ENCODE results near the gene ALK.

Gene ALK

DNA sequence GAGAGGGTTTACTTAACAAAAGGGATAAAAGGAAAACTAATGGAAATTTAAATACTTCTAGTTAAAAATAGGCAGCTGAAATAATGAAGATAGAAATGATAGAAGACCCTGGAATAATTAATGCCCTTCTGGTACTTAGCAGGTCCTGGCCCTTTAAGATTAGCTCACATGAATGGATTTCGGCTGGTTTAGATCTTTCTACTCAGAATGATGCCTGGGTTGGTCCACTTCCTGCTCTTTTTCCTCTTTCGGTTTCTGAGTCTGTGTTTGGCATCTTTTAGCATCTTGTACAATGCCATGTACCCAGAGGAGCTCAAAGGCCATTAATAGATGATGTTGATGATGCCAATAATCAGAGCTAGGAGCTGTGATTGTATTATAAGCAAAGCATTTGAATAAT is 515.7 kb downstream of the ALK start:
- Histone ChIP-seq H3K36me3 (no peaks in the 10 kb centered on the region), H3K27ac (no peak overlapping the region), H3K4me3 (ENCODE audit: low read depth in 1 of 2, low read length in 1 of 2) (no peak overlapping the region), H3K4me1 (ENCODE audit: control insufficient read depth in 1 of 2, insufficient read depth in 1 of 2, low read depth in 1 of 2, low read length in 1 of 2) (no peaks in the 10 kb centered on the region), H3K27me3 (peaks cover 5% of the 10 kb centered on the region), H3K9me3 (no peaks in the 10 kb centered on the region)
- no peak for TF ChIP-seq CTCF (IDR thresholded peaks at IDR 0.05)

DNA sequence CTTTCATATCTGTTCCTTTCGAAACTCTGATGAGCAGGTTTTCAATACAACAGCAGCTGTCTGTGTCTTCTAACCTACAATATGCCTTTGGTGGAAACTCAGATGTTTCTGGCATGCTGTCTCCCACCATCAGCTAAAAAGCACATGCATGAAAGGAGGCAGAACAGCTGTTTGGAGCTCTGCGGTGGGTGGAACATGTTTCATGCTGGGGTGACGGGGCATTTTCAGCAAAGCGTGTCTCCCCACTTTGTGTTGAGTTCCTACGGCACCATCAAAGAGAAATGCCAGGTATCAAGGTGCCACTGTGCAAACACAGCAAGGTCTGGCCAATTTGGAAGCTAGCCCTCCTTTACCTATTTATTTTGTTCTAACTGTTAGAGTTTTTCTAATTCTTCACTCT is 516.1 kb downstream of the ALK start:
- TF ChIP-seq CTCF (IDR thresholded peaks at IDR 0.05) = no peak
- Histone ChIP-seq H3K9me3 (no peaks in the 10 kb centered on the region), H3K27ac (no peak overlapping the region), H3K4me1 (ENCODE audit: control insufficient read depth in 1 of 2, insufficient read depth in 1 of 2, low read depth in 1 of 2, low read length in 1 of 2) (no peaks in the 10 kb centered on the region), H3K27me3 (peaks cover 5% of the 10 kb centered on the region), H3K4me3 (ENCODE audit: low read depth in 1 of 2, low read length in 1 of 2) (no peak overlapping the region), H3K36me3 (no peaks in the 10 kb centered on the region)

GRCh38 chr2:29401994-29402393 is 519.4 kb downstream of the ALK start:
- H3K27ac ChIP-seq = no peak overlapping the region
- peaks cover 5% of the 10 kb centered on the region for H3K27me3 ChIP-seq
- H3K4me1 ChIP-seq (ENCODE audit: control insufficient read depth in 1 of 2, insufficient read depth in 1 of 2, low read depth in 1 of 2, low read length in 1 of 2) = no peaks in the 10 kb centered on the region
- TF ChIP-seq CTCF (IDR thresholded peaks at IDR 0.05) = no peak
- no peaks in the 10 kb centered on the region for H3K36me3 ChIP-seq
- H3K9me3 ChIP-seq = no peaks in the 10 kb centered on the region
- H3K4me3 ChIP-seq (ENCODE audit: low read depth in 1 of 2, low read length in 1 of 2) = no peak overlapping the region

DNA sequence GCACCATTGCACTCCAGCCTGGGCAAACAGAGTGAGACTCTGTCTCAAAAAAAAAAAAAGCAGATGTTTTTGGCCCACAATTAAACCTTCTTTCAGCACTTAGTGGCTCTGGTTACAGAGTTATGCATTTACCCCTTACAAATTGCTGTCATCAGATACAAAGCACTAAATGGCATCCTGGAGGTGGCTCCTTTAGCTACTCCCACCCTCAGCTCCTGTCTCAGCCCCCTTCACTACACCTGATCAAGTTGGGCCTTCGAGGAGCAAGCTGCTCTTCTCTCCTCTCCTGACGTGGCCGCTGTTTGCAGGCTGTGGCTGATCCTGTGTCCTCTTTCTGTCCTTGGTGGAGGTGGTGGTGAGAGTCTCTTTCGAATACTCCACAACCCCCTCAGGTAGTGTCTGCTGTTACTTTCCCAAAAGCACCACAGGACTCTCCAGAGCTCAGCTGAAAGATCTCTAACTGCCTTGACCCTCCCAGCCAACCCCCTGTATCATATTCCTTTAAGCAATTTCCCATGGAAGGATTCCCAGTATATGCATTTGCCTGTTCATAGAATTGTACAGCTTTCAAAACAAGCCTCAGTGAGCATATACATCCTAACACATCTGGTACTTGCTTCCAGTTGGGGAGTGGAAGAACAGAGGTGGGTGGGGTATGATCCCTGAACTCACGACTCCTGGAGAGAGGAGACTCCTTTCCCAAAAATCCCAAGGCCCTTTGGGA is 520.3 kb downstream of the ALK start:
- Histone ChIP-seq H3K4me1 (ENCODE audit: control insufficient read depth in 1 of 2, insufficient read depth in 1 of 2, low read depth in 1 of 2, low read length in 1 of 2) (no peaks in the 10 kb centered on the region), H3K4me3 (ENCODE audit: low read depth in 1 of 2, low read length in 1 of 2) (no peak overlapping the region), H3K36me3 (no peaks in the 10 kb centered on the region), H3K27ac (no peak overlapping the region), H3K27me3 (peaks cover 5% of the 10 kb centered on the region), H3K9me3 (no peaks in the 10 kb centered on the region)
- TF ChIP-seq CTCF (IDR thresholded peaks at IDR 0.05) = no peak

DNA sequence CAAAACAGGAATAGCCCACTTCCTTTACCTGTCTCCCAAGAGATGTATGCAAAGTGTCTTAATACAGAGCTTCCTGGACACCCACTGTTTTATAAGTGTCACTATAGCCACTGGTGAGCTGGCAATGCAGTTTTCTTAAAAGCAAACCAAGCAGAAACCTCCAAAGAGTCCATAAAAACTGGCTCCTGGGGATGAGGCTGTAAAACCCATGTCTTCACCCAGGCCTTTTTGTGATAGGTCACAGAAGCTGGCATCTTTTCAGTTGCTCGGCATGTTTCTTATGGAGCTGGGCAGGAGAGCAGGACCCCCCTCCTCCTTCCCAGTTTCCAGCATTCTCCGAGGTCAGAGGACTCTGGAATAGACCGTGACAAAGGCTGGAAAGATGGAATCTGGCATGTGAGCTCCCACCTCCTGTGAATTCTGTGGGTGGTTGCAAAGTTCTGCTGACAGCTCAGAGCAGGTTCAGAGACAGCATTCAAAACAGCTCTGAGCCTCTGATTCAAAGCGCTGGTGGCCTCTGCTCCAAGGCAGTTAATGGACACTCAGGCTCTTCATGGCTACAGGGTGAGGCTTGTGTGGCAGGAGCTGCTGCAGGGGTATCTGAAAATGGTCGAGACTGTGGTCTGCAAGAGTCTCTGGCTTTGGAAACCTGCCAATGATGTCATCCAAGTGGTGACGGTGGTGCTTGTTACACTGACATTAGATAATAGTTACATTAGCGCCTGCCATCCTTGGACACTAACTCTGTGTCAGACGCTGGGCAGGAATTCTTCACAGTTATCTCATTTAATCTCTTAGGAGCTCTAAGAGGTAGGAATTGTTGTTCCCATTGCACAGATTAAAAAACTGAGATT is 522.8 kb downstream of the ALK start:
- H3K9me3 ChIP-seq = no peaks in the 10 kb centered on the region
- TF ChIP-seq CTCF (IDR thresholded peaks at IDR 0.05) = no peak

More for the DNA sequence above, 522.8 kb downstream of the ALK start:
- Histone ChIP-seq H3K36me3 (no peaks in the 10 kb centered on the region), H3K27me3 (no peaks in the 10 kb centered on the region), H3K27ac (no peak overlapping the region), H3K4me1 (ENCODE audit: control insufficient read depth in 1 of 2, insufficient read depth in 1 of 2, low read depth in 1 of 2, low read length in 1 of 2) (no peaks in the 10 kb centered on the region), H3K4me3 (ENCODE audit: low read depth in 1 of 2, low read length in 1 of 2) (no peak overlapping the region)
